DND-41 (cell line): ENCODE results near the gene ELK4.

Experiments used
- ATAC-seq: fragments of 200-7000 bp; cut with Tn5 transposase; 3 replicates; pipeline ENCODE4 v1.9.1; 2021; ENCODE audit warnings: low read depth; ENCODE audit not compliant: insufficient read depth
- DNase-seq: peaks from one replicate; pipeline ENCODE4 v3.0.0-alpha.2; 2020
- H2AFZ ChIP-seq: 2 replicates; pipeline ENCODE4 v1.6.0; 2012; ENCODE audit warnings: low read depth, low read length
- H3K27ac ChIP-seq: 2 replicates; pipeline ENCODE4 v1.5.1; 2012; ENCODE audit warnings: low read length, inconsistent platforms
- H3K27me3 ChIP-seq: fragments of 200-600 bp; sonication (generic); 2 replicates; pipeline ENCODE4 v1.6.0; 2012; ENCODE audit warnings: low read length, mild to moderate bottlenecking, inconsistent platforms; ENCODE audit not compliant: insufficient read depth, poor library complexity
- H3K36me3 ChIP-seq: 2 replicates; pipeline ENCODE4 v1.5.1; 2012; ENCODE audit warnings: low read length, inconsistent platforms; ENCODE audit not compliant: insufficient read depth
- H3K4me1 ChIP-seq: 2 replicates; pipeline ENCODE4 v1.5.1; 2012; ENCODE audit warnings: mild to moderate bottlenecking, low read length; ENCODE audit not compliant: insufficient read depth
- H3K4me2 ChIP-seq: 2 replicates; pipeline ENCODE4 v1.6.0; 2012; ENCODE audit warnings: mild to moderate bottlenecking, moderate library complexity, low read length, inconsistent platforms; ENCODE audit not compliant: insufficient read depth
- H3K4me3 ChIP-seq, 2 experiments: fragments of 200-600 bp in 1 of 2; shearing (Covaris generic) in 1 of 2; 2 replicates each; pipeline ENCODE4 v1.5.1; 2012 to 2016; ENCODE audit warnings: inconsistent platforms in 2 of 2, low read length in 2 of 2, mild to moderate bottlenecking in 2 of 2, low read depth in 1 of 2, moderate library complexity in 1 of 2
- H3K79me2 ChIP-seq: 2 replicates; pipeline ENCODE4 v1.6.0; 2012; ENCODE audit warnings: low read length, inconsistent platforms; ENCODE audit not compliant: insufficient read depth
- H3K9ac ChIP-seq: 2 replicates; pipeline ENCODE4 v1.6.0; 2012; ENCODE audit warnings: low read depth, mild to moderate bottlenecking, inconsistent platforms, low read length, moderate library complexity
- H3K9me3 ChIP-seq: 2 replicates; pipeline ENCODE4 v1.5.1; 2012; ENCODE audit warnings: low read length, moderate library complexity, mild to moderate bottlenecking, inconsistent platforms; ENCODE audit not compliant: insufficient read depth, severe bottlenecking
- H4K20me1 ChIP-seq: 2 replicates; pipeline ENCODE4 v1.6.0; 2012; ENCODE audit warnings: low read length; ENCODE audit not compliant: insufficient read depth
- CTCF ChIP-seq: IDR thresholded peaks from 2 replicates; pipeline ENCODE4 v1.5.1; 2012; ENCODE audit warnings: borderline replicate concordance, low read length, moderate library complexity, mild to moderate bottlenecking; ENCODE audit not compliant: poor library complexity, severe bottlenecking; ENCODE audit errors: extremely low read depth
- EZH2 ChIP-seq: IDR thresholded peaks from 3 replicates; pipeline ENCODE4 v1.6.1; 2012; ENCODE audit warnings: borderline replicate concordance, low read depth, mild to moderate bottlenecking, moderate library complexity, low read length, inconsistent platforms; ENCODE audit not compliant: severe bottlenecking

The ELK4 gene

GRCh38 chr1:205565799-205566198 is 66.0 kb downstream of the ELK4 start:
- no peaks in the 10 kb centered on the region for H3K36me3 ChIP-seq
- H3K79me2 ChIP-seq, result no peaks in the 10 kb centered on the region
- ATAC-seq (no peak), DNase-seq (no peak)
- no peaks in the 10 kb centered on the region for H4K20me1 ChIP-seq
- H3K4me1 ChIP-seq, result no peaks in the 10 kb centered on the region
- H3K27me3 ChIP-seq, result peaks cover 18% of the 10 kb centered on the region
- no peak overlapping the region for H3K27ac ChIP-seq
- no peak for TF ChIP-seq EZH2
- TF ChIP-seq CTCF, result no peak
- no peaks in the 10 kb centered on the region for H3K9me3 ChIP-seq
- no peak overlapping the region for H3K4me2 ChIP-seq
- no peak overlapping the region for H2AFZ ChIP-seq
- no peak overlapping the region for H3K9ac ChIP-seq
- no peak overlapping the region for H3K4me3 ChIP-seq

- Histone ChIP-seq H3K36me3 (no peaks in the 10 kb centered on the region), H3K27ac (no peak overlapping the region), H3K4me3 (no peak overlapping the region), H2AFZ (no peak overlapping the region), H3K27me3 (peaks cover 18% of the 10 kb centered on the region), H3K4me1 (no peaks in the 10 kb centered on the region), H3K9ac (no peak overlapping the region), H4K20me1 (no peaks in the 10 kb centered on the region), H3K79me2 (no peaks in the 10 kb centered on the region), H3K4me2 (no peak overlapping the region), H3K9me3 (no peaks in the 10 kb centered on the region)
- DNase-seq (no peak), ATAC-seq (no peak)
- no peak for TF ChIP-seq EZH2
- no peak for TF ChIP-seq CTCF
Measured at GRCh38 chr1:205563927-205564441, 67.8 kb downstream of the ELK4 start.

- Histone ChIP-seq H3K9ac (no peak overlapping the region), H3K4me1 (no peaks in the 10 kb centered on the region), H2AFZ (no peak overlapping the region), H3K27ac (no peak overlapping the region), H3K9me3 (no peaks in the 10 kb centered on the region), H3K79me2 (no peaks in the 10 kb centered on the region), H4K20me1 (no peaks in the 10 kb centered on the region), H3K4me3 (no peak overlapping the region), H3K27me3 (peaks cover 10% of the 10 kb centered on the region), H3K4me2 (no peak overlapping the region), H3K36me3 (no peaks in the 10 kb centered on the region)
- ATAC-seq (no peak), DNase-seq (no peak)
- no peak for TF ChIP-seq EZH2
- TF ChIP-seq CTCF, result no peak
Measured at GRCh38 chr1:205561501-205562203, 70.2 kb downstream of the ELK4 start.
